ENCODE results near the gene PODNL1.

The PODNL1 gene

DNA sequence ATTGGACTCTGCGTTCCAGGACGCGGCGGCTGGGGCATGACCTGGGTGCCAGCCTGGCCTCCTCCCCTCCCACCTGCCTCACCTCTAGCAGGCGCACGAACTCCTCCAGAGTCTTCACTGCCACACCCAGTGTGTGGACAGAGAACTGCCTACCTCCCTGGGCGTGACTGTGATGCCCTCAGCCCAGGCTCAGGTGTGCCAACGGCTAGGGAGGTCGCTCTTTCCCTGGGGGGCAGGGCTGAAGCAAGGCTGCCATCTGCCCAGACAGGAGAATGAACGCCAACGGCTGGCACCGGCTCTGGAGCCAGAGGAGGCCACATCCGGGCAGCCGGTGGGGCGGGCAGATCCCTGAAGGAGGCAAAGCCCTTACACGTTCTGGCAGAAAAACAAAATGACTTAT, 49.9 kb downstream of the PODNL1 start:
- no peak for DNase-seq (ENCODE audit: low read depth)

DNA sequence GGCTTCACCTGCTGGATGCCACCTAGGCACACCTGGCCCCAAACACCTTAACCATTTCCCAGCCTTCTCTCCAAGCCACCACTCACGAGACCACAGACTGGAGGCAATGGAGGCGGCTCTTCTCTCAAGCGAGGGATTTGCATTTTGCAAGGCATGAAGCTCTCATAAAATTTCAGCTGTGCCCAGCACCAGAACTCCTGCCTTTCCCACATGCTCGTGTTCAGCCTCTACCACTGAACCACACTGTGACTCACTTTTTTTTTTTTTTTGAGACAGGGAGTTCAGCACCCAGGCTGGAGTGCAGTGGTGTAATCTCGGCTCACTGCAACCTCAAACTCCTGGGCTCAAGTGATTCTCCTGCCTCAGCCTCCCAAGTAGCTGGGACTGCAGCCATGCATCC, 50.7 kb downstream of the PODNL1 start:
- no peak for DNase-seq (ENCODE audit: low read depth)

GRCh38 chr19:13887018-13887436, 51.2 kb downstream of the PODNL1 start:
- DNase-seq (ENCODE audit: low read depth), result no peak

- DNase-seq (ENCODE audit: low read depth), result no peak
Observed at GRCh38 chr19:13885826-13886365, 52.3 kb downstream of the PODNL1 start.

DNA sequence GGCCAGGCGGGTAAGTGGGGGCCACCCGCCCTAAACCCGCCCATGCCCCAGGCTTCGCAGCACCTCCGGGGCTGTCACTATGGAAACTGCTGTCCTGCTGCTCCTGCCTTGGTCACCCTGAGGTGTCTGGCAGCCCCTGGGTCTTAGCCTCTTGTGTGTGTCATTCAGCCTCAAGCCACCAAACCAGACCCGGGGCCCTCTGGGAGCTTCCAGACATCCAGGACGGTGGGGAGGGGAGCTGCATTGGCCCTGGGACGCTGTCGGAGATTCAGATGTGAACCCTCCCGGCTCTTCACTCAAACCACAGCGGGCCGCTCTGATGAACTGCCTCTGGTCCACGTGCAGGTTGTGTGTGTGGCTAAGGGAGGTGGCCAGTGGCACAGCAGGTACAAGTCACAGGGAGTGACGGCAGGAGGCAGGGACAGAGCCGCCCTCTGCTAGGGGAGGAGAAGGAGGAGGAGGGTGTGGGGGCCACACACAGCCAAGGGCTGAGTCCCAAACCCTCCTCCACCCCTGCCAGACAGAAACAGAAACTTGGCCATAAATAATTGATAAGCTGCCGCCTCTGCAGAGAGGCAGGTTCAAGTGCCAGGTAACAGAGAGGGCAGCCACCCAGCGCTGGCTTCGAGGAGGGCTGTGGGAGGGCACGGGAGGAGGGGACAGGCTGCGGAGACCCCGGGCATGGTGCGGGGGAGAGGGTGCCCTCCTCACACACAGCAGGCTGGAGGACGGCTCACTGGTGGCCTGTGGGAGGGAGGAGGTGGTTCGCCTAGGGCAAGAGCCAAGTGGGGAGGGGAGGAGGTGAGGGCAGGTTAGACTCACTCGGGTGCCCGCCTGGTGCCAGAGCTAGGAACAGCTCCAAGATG, 53.3 kb downstream of the PODNL1 start:
- DNase-seq (ENCODE audit: low read depth), result no peak

DNA sequence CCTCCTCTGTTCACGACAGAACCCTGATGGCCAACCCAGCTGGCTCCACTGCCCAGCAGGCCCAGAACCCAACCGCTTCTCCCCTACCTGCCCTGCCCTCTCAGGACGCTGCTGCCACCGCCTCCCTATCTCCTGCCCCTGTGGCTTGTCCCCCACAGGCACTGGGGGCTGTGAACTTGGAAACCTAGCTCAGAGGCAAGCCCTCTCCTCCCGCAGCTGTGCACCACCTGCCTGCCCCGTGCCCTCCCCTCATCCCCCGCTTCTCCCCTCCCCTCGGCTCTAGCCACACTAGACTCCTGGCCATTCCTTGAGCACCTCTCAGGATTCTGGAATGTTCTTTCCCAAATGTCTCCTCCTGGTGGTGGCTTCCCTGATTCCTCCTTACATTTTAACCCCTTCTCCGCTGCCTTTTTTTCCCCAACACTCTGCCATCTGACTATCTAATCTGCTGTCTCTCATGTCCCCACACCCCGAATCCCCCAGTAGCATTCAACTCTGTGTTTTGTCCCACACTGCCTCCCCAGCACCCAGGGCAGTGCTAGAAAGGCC, 54.6 kb downstream of the PODNL1 start:
- DNase-seq (ENCODE audit: low read depth), result no peak

- no peak for DNase-seq (ENCODE audit: low read depth)
Observed at GRCh38 chr19:13882836-13883235, 55.4 kb downstream of the PODNL1 start.

DNA sequence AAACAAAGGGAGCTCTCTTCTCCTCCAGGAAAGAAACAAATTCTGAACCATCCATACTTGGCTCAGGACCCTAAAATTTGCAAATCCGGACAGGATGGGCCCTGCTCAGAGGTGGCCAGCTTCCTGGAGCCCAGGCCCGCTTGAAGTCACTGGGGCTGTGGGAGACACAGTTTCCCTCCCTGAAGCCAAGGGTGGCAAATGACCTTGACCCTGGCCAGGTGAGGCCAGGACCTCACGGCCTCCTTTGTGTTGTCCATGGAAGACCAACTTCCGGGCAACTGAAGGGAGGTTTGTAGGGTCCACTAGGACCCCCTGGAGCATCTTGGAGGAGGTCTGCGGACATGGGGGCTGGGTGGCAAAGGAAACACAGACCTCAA, 55.8 kb downstream of the PODNL1 start:
- DNase-seq (ENCODE audit: low read depth), result no peak

GRCh38 chr19:13881692-13882418, 56.4 kb downstream of the PODNL1 start:
- DNase-seq (ENCODE audit: low read depth), result peak; percentile 38

GRCh38 chr19:13881251-13881691, 56.9 kb downstream of the PODNL1 start:
- DNase-seq (ENCODE audit: low read depth), result no peak
